Suprapubic skin (tissue), 4 donors: Measurements from ENCODE around the gene DNAJC5. TPM values are rescaled to one million over a fixed set of nuclear protein-coding genes. Genes with fewer than 3 reads are reported as not detected.
A peak's percentile ranks its signal among the peaks of the same experiment; 100 is the strongest.
"Not testable (repeated sequence)": the region's sequence is repeated elsewhere in the genome, so short reads cannot be mapped to it uniquely, and the experiment has no call there.

Experiments
- DNase-seq, 2 donors: peaks; one replicate each; pipeline ENCODE4 v3.0.0-alpha.2; 2019; ENCODE audit warnings: low spot score in 2 of 2
- H3K27ac ChIP-seq: fragments of 200-600 bp; sonication (generic); one replicate; pipeline ENCODE4 v1.5.1; 2019
- H3K27me3 ChIP-seq: fragments of 200-600 bp; sonication (generic); one replicate; pipeline ENCODE4 v1.5.1; 2019
- H3K36me3 ChIP-seq: fragments of 200-600 bp; sonication (generic); one replicate; pipeline ENCODE4 v1.5.1; 2019
- H3K4me1 ChIP-seq: fragments of 200-600 bp; sonication (generic); one replicate; pipeline ENCODE4 v1.5.1; 2019
- H3K4me3 ChIP-seq: fragments of 200-600 bp; sonication (generic); one replicate; pipeline ENCODE4 v1.5.1; 2019; ENCODE audit warnings: mild to moderate bottlenecking
- H3K9me3 ChIP-seq: fragments of 200-600 bp; sonication (generic); one replicate; pipeline ENCODE4 v1.5.1; 2019
- CTCF ChIP-seq, 2 donors: fragments of 200-600 bp in 1 of 2; fragments of 450-650 bp in 1 of 2; sonication (generic) in 1 of 2; IDR thresholded peaks; one replicate each; pipeline ENCODE4 v1.5.1; 2016 to 2019; ENCODE audit warnings: antibody characterized with exemption in 2 of 2, mild to moderate bottlenecking in 1 of 2, moderate library complexity in 1 of 2
- EP300 ChIP-seq: sonication (generic); formaldehyde crosslinking; IDR thresholded peaks from one replicate; pipeline ENCODE4 v1.6.1; 2017; ENCODE audit warnings: antibody characterized with exemption
- POLR2A ChIP-seq, 2 donors: fragments of 450-650 bp; IDR thresholded peaks; one replicate each; pipeline ENCODE4 v1.6.1; 2017; ENCODE audit warnings: antibody characterized with exemption in 2 of 2, mild to moderate bottlenecking in 2 of 2, moderate library complexity in 2 of 2
- POLR2AphosphoS5 ChIP-seq, 3 donors: sonication (generic); formaldehyde crosslinking; IDR thresholded peaks; one replicate each; pipeline ENCODE4 v1.6.1; 2017; ENCODE audit warnings: antibody characterized with exemption in 3 of 3
- WGBS: methylation state at CpG from one replicate; pipeline ENCODE4 v1.1.5; 2018; 5-methylcytosine and 5-hydroxymethylcytosine counted together
- total RNA-seq, 4 donors: library from RNA; depleted of rRNA; stranded (reverse); fragments of >200 nt; gene quantifications; one replicate each; pipeline ENCODE4 v1.1.0, GENCODE V29; 2016

The DNAJC5 gene
- total RNA-seq, 4 donors from 2014 or later, result 36.4 to 62.0 (median 53.7) TPM

GRCh38 chr20:63974402-63975200 lies 79.7 kb downstream of the DNAJC5 start:
- 80% methylated on average over 15 of the region's 19 CpGs for WGBS
- peak in 1 of 2 donors; percentile 62 for DNase-seq
- no peak overlapping the region for H3K27ac ChIP-seq

GRCh38 chr20:63976511-63976910 lies 81.6 kb downstream of the DNAJC5 start:
- peaks cover 42% of the 10 kb centered on the region for H3K4me1 ChIP-seq
- WGBS, result 96% methylated on average over 7 of the region's 7 CpGs
- not testable (repeated sequence) for H3K9me3 ChIP-seq

More at GRCh38 chr20:63974402-63975200, 79.7 kb downstream of the DNAJC5 start:
- Histone ChIP-seq H3K4me3 (no peak overlapping the region), H3K36me3 (no peaks in the 10 kb centered on the region), H3K4me1 (peaks cover 35% of the 10 kb centered on the region), H3K27me3 (no peaks in the 10 kb centered on the region), H3K9me3 (no peaks in the 10 kb centered on the region)
- no peak for TF ChIP-seq CTCF (IDR thresholded peaks at IDR 0.05)

GRCh38 chr20:63976980-63977738 lies 82.2 kb downstream of the DNAJC5 start:
- Histone ChIP-seq H3K4me1 (peaks cover 49% of the 10 kb centered on the region), H3K27ac (no peak overlapping the region)
- TF ChIP-seq POLR2AphosphoS5 (IDR thresholded peaks at IDR 0.05) (no peak), EP300 (no peak), CTCF (IDR thresholded peaks at IDR 0.05) (no peak), POLR2A (IDR thresholded peaks at IDR 0.05) (no peak)

More at GRCh38 chr20:63976511-63976910, 81.6 kb downstream of the DNAJC5 start:
- DNase-seq, H3K27me3 ChIP-seq, H3K36me3 ChIP-seq, H3K27ac ChIP-seq, H3K4me3 ChIP-seq: not testable (repeated sequence)

GRCh38 chr20:63977739-63978276 lies 82.9 kb downstream of the DNAJC5 start:
- peaks cover 4% of the 10 kb centered on the region for H3K36me3 ChIP-seq
- no peaks in the 10 kb centered on the region for H3K27me3 ChIP-seq
- H3K9me3 ChIP-seq, result no peaks in the 10 kb centered on the region
- H3K4me3 ChIP-seq, result no peak overlapping the region
- peak overlapping the region; percentile 96 for H3K27ac ChIP-seq
- TF ChIP-seq CTCF (IDR thresholded peaks at IDR 0.05) (no peak), POLR2AphosphoS5 (IDR thresholded peaks at IDR 0.05) (no peak), POLR2A (IDR thresholded peaks at IDR 0.05) (no peak), EP300 (no peak)
- H3K4me1 ChIP-seq, result peaks cover 55% of the 10 kb centered on the region
- DNase-seq, result peak in 1 of 2 donors; percentile 61
- WGBS, result 67% methylated on average over 10 of the region's 16 CpGs

More at GRCh38 chr20:63976980-63977738, 82.2 kb downstream of the DNAJC5 start:
- WGBS, result 84% methylated on average over 15 of the region's 18 CpGs
- no peaks in the 10 kb centered on the region for H3K27me3 ChIP-seq
- no peaks in the 10 kb centered on the region for H3K9me3 ChIP-seq
- H3K36me3 ChIP-seq, result no peaks in the 10 kb centered on the region
- H3K4me3 ChIP-seq, result no peak overlapping the region
- DNase-seq, result peak in 1 of 2 donors; percentile 63

GRCh38 chr20:63978319-63979228 lies 83.6 kb downstream of the DNAJC5 start:
- no peaks in the 10 kb centered on the region for H3K27me3 ChIP-seq
- H3K4me1 ChIP-seq, result peaks cover 58% of the 10 kb centered on the region
- H3K9me3 ChIP-seq, result no peaks in the 10 kb centered on the region
- 42% methylated on average over 13 of the region's 52 CpGs for WGBS
- H3K27ac ChIP-seq, result peak overlapping the region; percentile 96
- no peak for TF ChIP-seq POLR2AphosphoS5 (IDR thresholded peaks at IDR 0.05)
- TF ChIP-seq POLR2A (IDR thresholded peaks at IDR 0.05), result no peak
- TF ChIP-seq CTCF (IDR thresholded peaks at IDR 0.05), result no peak
- TF ChIP-seq EP300, result no peak
- peak overlapping the region; percentile 97 for H3K4me3 ChIP-seq
- H3K36me3 ChIP-seq, result peaks cover 12% of the 10 kb centered on the region
- peak in 1 of 2 donors; percentile 80 for DNase-seq
